ENCODE results near the gene GNAL.
A peak's percentile ranks its signal among the peaks of the same experiment; 100 is the strongest.

GNAL gene

GRCh38 chr18:11808001-11808855, 119.2 kb downstream of the GNAL start:
- DNase-seq (ENCODE audit: low spot score), result no peak

DNA sequence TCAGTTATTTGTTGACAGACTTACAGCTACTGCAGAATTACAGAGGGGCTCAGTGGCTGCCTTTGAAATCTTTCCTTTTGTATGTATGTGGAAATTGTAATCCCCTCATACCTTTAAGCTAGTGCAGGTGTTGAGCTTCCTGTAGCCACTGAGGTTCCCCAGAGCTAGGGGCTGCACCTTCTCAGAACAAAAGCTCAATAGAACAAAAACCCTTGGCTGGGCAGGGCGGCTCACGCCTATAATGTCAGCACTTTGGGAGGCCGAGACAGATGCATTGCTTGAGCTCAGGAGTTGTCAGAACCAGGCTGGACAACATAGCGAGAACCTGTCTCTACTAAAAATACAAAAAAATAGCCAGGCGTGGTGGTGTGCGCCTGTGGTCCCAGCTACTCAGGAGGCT, 120.8 kb downstream of the GNAL start:
- DNase-seq (ENCODE audit: low spot score), result no peak

DNA sequence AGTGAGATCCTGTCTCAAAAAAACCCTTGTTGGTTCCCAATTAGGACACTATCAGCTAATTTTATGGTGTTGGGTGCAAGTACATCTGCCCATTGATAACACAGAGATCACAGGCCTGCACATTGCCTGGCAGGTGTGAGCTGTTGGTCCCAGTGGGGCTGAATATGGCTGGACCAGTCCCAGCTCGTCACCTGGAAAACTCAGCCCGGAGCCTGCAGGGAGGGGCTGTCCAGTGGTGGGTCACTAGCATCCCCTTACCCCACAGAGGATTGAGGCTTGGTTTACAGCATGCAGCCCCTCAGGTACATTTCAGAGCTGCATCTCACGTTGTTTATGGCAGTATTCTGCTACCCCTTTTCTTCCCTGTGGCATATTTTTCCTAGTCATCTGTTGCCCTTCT, 121.3 kb downstream of the GNAL start:
- no peak for DNase-seq (ENCODE audit: low spot score)

GRCh38 chr18:11811009-11811408, 121.9 kb downstream of the GNAL start:
- DNase-seq (ENCODE audit: low spot score), result no peak

- DNase-seq (ENCODE audit: low spot score), result no peak
These were observed 128.2 kb downstream of the GNAL start for GRCh38 chr18:11817229-11817628.

DNA sequence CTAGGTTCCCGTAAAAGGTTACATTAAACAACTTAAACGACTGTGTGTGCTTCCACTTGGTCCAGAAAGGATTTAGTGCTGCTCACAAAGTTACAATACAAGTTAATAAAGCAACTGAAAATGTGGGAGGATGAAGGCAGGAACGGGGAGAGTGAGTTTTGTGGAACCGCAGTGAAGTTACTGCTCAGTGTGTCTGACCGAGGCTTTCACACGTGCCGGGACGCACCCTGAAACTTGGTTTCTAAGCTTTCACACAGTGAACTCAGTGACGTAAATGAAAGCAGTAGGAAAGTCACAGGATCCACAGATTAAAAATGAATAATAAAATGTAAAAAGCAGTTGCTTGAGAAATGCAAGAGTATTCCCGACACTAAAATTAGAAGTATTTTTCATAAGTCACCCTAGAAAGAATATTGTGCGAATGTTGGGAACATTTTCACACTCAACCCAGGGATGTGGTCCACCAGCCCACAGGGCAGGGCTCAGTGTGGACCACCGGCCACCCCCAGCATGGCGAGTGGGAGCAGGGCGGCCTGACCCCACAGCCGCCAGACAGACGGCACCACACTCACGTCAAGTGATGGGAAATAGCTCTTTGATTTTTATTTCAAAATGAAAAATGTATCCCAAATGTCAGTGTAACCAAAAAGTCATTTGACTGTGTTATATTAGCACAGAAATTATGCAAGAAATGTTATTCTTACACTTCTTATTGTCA, 129.6 kb downstream of the GNAL start:
- no peak for DNase-seq (ENCODE audit: low spot score)

DNA sequence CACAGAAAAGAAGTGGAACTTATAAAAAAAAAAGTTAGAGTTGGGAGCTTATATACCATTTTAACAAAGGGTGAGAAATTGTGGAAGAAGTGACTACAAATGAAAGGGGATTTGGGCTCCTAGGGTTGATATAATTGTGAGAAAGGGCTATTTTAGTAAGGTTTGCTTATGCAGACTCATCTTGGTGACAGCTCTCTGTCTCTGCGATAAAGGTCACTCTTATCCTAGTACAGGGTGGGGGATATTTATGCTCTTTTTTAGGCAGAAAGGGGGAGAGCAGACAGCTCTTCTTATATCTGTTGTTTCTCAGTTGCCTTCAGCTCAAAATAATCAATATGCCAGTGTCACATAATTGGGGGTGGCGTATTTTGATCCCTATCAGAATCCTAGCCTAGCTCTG, 130.9 kb downstream of the GNAL start:
- no peak for DNase-seq (ENCODE audit: low spot score)

GRCh38 chr18:11820697-11821096, 131.6 kb downstream of the GNAL start:
- no peak for DNase-seq (ENCODE audit: low spot score)

DNA sequence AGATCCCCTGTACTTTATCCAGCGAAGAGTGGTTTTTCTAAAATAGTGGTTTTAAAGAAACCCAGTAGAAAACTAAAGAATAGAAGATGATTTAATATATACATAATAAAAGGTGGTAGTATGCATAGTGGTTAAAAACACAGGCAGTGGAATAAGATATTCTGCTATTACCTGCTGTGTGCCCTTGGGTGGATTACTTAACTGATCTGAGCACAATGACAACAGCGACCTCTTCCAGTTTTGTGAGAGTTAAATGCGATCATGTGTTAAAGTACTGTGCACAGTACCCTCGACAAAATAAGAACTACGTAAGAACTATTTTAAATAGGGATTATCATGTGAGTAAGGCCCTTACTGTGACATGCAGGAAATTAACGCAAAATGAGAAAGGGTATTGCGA, 132.1 kb downstream of the GNAL start:
- DNase-seq (ENCODE audit: low spot score), result no peak

GRCh38 chr18:11821643-11822237, 132.7 kb downstream of the GNAL start:
- DNase-seq (ENCODE audit: low spot score), result no peak

- peak; percentile 56 for DNase-seq (ENCODE audit: low spot score)
These were observed 134.5 kb downstream of the GNAL start for GRCh38 chr18:11823545-11823944.

- no peak for DNase-seq (ENCODE audit: low spot score)
These were observed 137.8 kb downstream of the GNAL start for GRCh38 chr18:11826836-11827235.

GRCh38 chr18:11828786-11829432, 139.8 kb downstream of the GNAL start:
- no peak for DNase-seq (ENCODE audit: low spot score)

- no peak for DNase-seq (ENCODE audit: low spot score)
These were observed 141.5 kb downstream of the GNAL start for GRCh38 chr18:11830585-11830984.

- DNase-seq (ENCODE audit: low spot score), result no peak
These were observed 142.9 kb downstream of the GNAL start for GRCh38 chr18:11831921-11832320.

GRCh38 chr18:11834772-11835171, 145.7 kb downstream of the GNAL start:
- DNase-seq (ENCODE audit: low spot score), result no peak

- no peak for DNase-seq (ENCODE audit: low spot score)
These were observed 150.5 kb downstream of the GNAL start for GRCh38 chr18:11839556-11839955.

DNA sequence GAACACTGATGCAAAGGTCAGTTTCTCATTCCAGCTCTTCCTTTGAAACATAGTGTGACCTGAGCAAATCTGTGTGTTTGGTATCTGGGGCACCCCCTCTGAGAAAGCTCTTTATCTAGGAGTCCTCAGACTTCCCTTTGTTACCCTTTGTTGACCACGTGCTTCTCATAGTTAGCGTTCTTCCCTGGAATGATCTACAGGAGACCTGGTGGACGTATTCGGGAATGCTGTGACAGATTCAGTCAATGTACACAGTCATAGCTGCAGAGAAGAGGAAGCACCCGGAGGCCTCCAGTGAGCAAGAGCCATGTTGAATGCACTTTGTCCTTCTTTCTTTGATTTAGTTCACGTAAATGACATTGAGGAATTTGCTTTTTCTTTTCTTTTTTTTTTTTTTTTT, 151.4 kb downstream of the GNAL start:
- DNase-seq (ENCODE audit: low spot score), result no peak

DNA sequence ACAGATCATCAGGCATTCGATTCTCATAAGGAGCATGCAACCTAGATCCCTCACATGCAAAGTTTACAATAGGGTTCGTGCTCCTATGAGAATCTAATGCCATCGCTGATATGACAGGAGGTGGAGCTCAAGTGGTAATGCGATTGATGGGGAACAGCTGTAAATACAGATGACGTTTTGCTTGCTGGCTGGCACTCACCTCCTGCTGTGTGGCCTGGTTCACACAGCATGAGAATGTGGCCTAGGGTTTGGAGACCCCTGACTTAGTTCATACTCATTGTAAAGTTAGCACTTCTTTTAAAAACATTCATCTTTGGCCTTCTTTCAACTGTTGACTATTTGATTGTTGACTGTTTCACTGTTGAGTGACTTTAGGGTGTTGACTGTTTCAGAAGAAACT, 153.5 kb downstream of the GNAL start:
- DNase-seq (ENCODE audit: low spot score), result no peak

DNA sequence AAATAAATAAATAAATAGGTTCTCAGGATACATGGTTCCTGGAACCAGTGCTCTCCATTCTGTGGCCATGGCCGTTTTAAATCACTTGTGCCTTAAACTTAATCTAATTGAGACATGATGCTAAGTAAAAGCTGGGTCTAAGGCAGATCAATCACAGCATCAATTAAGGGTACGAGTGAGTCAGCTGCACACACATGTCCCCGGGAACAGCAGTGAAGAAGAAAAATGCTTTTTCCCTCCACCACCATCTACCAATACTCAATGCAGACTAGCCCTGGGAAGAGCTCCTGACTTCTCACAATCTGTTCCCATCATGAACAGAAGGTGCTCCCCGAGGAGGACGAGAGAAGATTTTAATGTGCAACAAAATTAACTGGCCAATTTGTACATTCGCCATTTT, 155.4 kb downstream of the GNAL start:
- DNase-seq (ENCODE audit: low spot score), result no peak

DNA sequence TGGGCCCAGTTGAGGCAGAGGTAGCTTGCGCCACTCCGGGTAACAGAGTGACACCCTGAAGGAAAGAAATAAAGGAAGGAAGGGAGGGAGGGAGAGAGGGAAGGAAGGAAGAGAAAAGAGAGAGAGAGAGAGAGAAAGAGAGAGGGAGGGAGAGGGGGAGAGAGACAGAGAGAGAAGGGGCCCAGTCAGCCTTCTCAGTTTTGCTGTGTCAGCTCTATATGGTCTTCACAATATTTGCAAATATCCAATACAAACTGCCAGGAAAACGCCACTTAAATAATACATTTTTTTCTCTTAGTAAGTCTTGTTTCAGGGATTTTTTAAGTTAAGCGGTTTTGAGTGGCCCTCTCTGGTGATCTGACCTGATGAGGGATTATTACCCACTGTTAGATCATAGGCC, 156.6 kb downstream of the GNAL start:
- DNase-seq (ENCODE audit: low spot score), result no peak

- no peak for DNase-seq (ENCODE audit: low spot score)
These were observed 158.7 kb downstream of the GNAL start for GRCh38 chr18:11847811-11848210.

- no peak for DNase-seq (ENCODE audit: low spot score)
These were observed 160.2 kb downstream of the GNAL start for GRCh38 chr18:11849279-11849678.
